Kidney epithelial cell (primary cell): ENCODE results near the gene KCNJ12. TPM values are rescaled to one million over a fixed set of nuclear protein-coding genes. Genes with fewer than 3 reads are reported as not detected.

Experiments used
- DNase-seq: peaks from one replicate; pipeline ENCODE4 v3.0.0-alpha.2; 2010; ENCODE audit warnings: low read depth
- H3K27me3 ChIP-seq: 2 replicates; pipeline ENCODE4 v1.6.0; 2011; ENCODE audit warnings: low read length; ENCODE audit not compliant: control insufficient read depth, insufficient read depth
- H3K36me3 ChIP-seq: 2 replicates; pipeline ENCODE4 v1.5.1; 2011; ENCODE audit warnings: low read length; ENCODE audit not compliant: control insufficient read depth, insufficient read depth
- H3K4me3 ChIP-seq: 2 replicates; pipeline ENCODE4 v1.5.1; 2011; ENCODE audit warnings: low read depth, mild to moderate bottlenecking, control low read depth, low read length
- total RNA-seq: library from RNA; depleted of rRNA; stranded (reverse); fragments of >200 nt; gene quantifications from 2 replicates; pipeline ENCODE4 v1.2.3, GENCODE V29; 2015
- TF ChIP-seq, protein P1 (sequence below): IDR thresholded peaks from 2 replicates; pipeline ENCODE4 v1.5.1; 2011; ENCODE audit warnings: mild to moderate bottlenecking, moderate library complexity, low read length, control low read depth, inconsistent platforms; ENCODE audit not compliant: insufficient read depth, poor library complexity, severe bottlenecking

KCNJ12 gene
- total RNA-seq, 1 donor from 2014 or later, result 2.5 TPM

GRCh38 chr17:21351366-21352065 lies 24.6 kb upstream of the KCNJ12 start:
- TF ChIP-seq, protein P1, sequence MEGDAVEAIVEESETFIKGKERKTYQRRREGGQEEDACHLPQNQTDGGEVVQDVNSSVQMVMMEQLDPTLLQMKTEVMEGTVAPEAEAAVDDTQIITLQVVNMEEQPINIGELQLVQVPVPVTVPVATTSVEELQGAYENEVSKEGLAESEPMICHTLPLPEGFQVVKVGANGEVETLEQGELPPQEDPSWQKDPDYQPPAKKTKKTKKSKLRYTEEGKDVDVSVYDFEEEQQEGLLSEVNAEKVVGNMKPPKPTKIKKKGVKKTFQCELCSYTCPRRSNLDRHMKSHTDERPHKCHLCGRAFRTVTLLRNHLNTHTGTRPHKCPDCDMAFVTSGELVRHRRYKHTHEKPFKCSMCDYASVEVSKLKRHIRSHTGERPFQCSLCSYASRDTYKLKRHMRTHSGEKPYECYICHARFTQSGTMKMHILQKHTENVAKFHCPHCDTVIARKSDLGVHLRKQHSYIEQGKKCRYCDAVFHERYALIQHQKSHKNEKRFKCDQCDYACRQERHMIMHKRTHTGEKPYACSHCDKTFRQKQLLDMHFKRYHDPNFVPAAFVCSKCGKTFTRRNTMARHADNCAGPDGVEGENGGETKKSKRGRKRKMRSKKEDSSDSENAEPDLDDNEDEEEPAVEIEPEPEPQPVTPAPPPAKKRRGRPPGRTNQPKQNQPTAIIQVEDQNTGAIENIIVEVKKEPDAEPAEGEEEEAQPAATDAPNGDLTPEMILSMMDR, result no peak
- no peak for DNase-seq
- H3K27me3 ChIP-seq, result no peaks in the 10 kb centered on the region
- H3K4me3 ChIP-seq, result no peak overlapping the region
- H3K36me3 ChIP-seq, result no peaks in the 10 kb centered on the region

GRCh38 chr17:21352221-21352980 lies 23.8 kb upstream of the KCNJ12 start:
- no peak overlapping the region for H3K4me3 ChIP-seq
- no peak for DNase-seq
- H3K27me3 ChIP-seq, result no peaks in the 10 kb centered on the region
- H3K36me3 ChIP-seq, result no peaks in the 10 kb centered on the region
- TF ChIP-seq, protein P1, result no peak

GRCh38 chr17:21352981-21353265 lies 23.2 kb upstream of the KCNJ12 start:
- H3K36me3 ChIP-seq, result no peaks in the 10 kb centered on the region
- TF ChIP-seq, protein P1, result no peak
- no peaks in the 10 kb centered on the region for H3K27me3 ChIP-seq
- H3K4me3 ChIP-seq, result no peak overlapping the region
- DNase-seq, result no peak

GRCh38 chr17:21353326-21354010 lies 22.7 kb upstream of the KCNJ12 start:
- no peak for DNase-seq

DNA sequence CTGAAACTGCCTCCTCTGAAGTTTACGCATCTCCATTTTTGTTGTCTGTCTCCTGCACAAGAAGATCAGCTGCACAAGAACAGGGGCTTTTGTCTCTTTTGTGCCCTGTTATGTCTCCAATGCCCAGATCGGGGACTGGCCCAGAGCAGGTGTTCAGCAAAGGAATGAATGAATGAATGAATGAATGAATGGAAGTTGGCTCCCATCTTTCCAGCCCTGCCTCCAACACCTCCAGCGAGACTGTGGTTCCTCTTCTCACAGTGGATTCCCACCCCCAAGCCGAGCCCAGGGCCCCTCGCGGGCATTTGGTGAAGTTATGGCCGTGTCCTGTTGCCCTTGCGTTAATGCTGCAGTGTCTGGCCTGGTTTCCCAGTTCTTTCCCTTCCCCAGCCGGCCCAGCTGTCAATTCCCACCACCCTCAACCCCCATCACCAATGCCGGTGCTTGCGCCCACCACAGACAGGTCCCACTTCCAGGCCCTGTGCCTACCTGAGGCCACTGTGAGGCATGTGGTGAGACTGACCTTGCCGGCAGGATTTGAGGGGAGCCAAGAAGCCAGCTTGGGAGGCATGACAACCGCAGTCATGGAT lies 21.3 kb upstream of the KCNJ12 start:
- H3K4me3 ChIP-seq, result no peak overlapping the region
- TF ChIP-seq, protein P1, result no peak
- no peaks in the 10 kb centered on the region for H3K36me3 ChIP-seq
- DNase-seq, result no peak
- peaks cover 6% of the 10 kb centered on the region for H3K27me3 ChIP-seq

More at GRCh38 chr17:21353326-21354010, 22.7 kb upstream of the KCNJ12 start:
- TF ChIP-seq, protein P1, result no peak
- Histone ChIP-seq H3K4me3 (no peak overlapping the region), H3K27me3 (peaks cover 2% of the 10 kb centered on the region), H3K36me3 (no peaks in the 10 kb centered on the region)
